ENCODE data around the gene MAD2L1BP. TPM values are rescaled to one million over a fixed set of nuclear protein-coding genes. Genes with fewer than 3 reads are reported as not detected.
"Not testable (repeated sequence)": the region's sequence is repeated elsewhere in the genome, so short reads cannot be mapped to it uniquely, and the experiment has no call there.

MAD2L1BP gene
- total RNA-seq, 2 experiments from 2014 or later = 19.8 to 22.7 TPM

- peak; percentile 66 for DNase-seq
- Mint-ChIP-seq H3K27me3 (ENCODE audit: low read depth) (no peaks in the 10 kb centered on the region), H3K27ac (peak overlapping the region; percentile 99), H3K36me3 (ENCODE audit: low read depth) (peaks cover 15% of the 10 kb centered on the region), H3K9me3 (no peaks in the 10 kb centered on the region), H3K4me3 (peak overlapping the region; percentile 98), H3K4me1 (ENCODE audit: low read depth) (peaks cover 32% of the 10 kb centered on the region)
- CTCF ChIA-PET = interaction anchor here (1.3 kb wide), 1 partner anchor 20 kb away, joined by 8 read pairs; no protein-coding TSS in a partner anchor
- intact Hi-C loops (cut with micrococcal nuclease) = loop anchor here (1.0 to 5.0 kb wide), 11 partner anchors 17 to 618 kb away; partner anchors contain the start of genes ABCC10, KLC4, MRPL14 and MRPL2
Observed at GRCh38 chr6:43628393-43629103, 7.1 kb upstream of the MAD2L1BP start.

DNA sequence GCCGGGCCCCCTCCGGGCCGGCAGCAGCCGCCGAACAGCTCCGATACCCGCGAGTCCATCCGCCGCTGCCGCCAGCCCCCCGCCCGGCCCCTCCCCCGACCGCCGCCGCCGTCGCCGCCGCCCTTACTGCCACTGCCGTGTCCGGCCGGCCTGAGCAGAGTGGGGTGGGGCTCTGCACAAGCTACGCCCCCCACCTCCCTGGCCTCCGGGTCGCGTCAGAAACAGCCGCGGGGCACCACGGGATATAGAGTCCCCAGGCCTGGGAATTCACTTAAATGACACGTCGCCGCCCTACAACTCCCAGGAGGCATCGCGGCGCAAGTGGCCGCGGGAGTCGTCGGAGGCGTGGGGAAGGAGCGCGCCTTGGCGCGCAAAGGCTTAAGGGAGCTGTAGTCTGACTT is 6.5 kb upstream of the MAD2L1BP start, which contains the start of gene GTPBP2:
Gene GTPBP2, minus strand, starts transcription at position 161 of the 401 bp plus-strand sequence. Its CDS starts 102 bp downstream, at position 59.
- H3K36me3 Mint-ChIP-seq (ENCODE audit: low read depth) = peaks cover 15% of the 10 kb centered on the region
- peaks cover 32% of the 10 kb centered on the region for H3K4me1 Mint-ChIP-seq (ENCODE audit: low read depth)
- peak within 1 kb of the TSS; percentile 99 for H3K27ac Mint-ChIP-seq
- H3K9me3 Mint-ChIP-seq = no peaks in the 10 kb centered on the region
- H3K27me3 Mint-ChIP-seq (ENCODE audit: low read depth) = no peaks in the 10 kb centered on the region
- peak; percentile 99 for DNase-seq
- intact Hi-C loops (cut with micrococcal nuclease) = loop anchor here (1.0 to 5.0 kb wide), 11 partner anchors 16 to 617 kb away; partner anchors contain the start of genes ABCC10, KLC4, MRPL14 and MRPL2
- H3K4me3 Mint-ChIP-seq = peak within 1 kb of the TSS; percentile 98
- CTCF ChIA-PET = interaction anchor here (0.8 to 1.6 kb wide), 3 partner anchors 20 to 449 kb away, joined by 3 to 8 read pairs (median 4); no protein-coding TSS in a partner anchor

- H3K27ac Mint-ChIP-seq = peak overlapping the region; percentile 99
- H3K4me3 Mint-ChIP-seq = peak overlapping the region; percentile 98
- H3K4me1 Mint-ChIP-seq (ENCODE audit: low read depth) = peaks cover 33% of the 10 kb centered on the region
- intact Hi-C loops (cut with micrococcal nuclease) = loop anchor here (1.0 to 5.0 kb wide), 12 partner anchors 16 to 617 kb away; partner anchors contain the start of genes ABCC10, KLC4, MRPL14 and MRPL2
- H3K36me3 Mint-ChIP-seq (ENCODE audit: low read depth) = peaks cover 15% of the 10 kb centered on the region
- no peaks in the 10 kb centered on the region for H3K9me3 Mint-ChIP-seq
- CTCF ChIA-PET = interaction anchor here (0.8 to 1.6 kb wide), 3 partner anchors 21 to 449 kb away, joined by 3 to 8 read pairs (median 4); no protein-coding TSS in a partner anchor
- peak; percentile 98 for DNase-seq
- no peaks in the 10 kb centered on the region for H3K27me3 Mint-ChIP-seq (ENCODE audit: low read depth)
Observed at GRCh38 chr6:43629505-43630300, 5.9 kb upstream of the MAD2L1BP start.

- DNase-seq = no peak
- H3K4me1 Mint-ChIP-seq (ENCODE audit: low read depth) = peaks cover 40% of the 10 kb centered on the region
- H3K9me3 Mint-ChIP-seq = no peaks in the 10 kb centered on the region
- H3K4me3 Mint-ChIP-seq = peak overlapping the region; percentile 53
- H3K27ac Mint-ChIP-seq = peak overlapping the region; percentile 99
- H3K36me3 Mint-ChIP-seq (ENCODE audit: low read depth) = peaks cover 6% of the 10 kb centered on the region
- H3K27me3 Mint-ChIP-seq (ENCODE audit: low read depth) = no peaks in the 10 kb centered on the region
- intact Hi-C loops (cut with micrococcal nuclease) = loop anchor here (1.0 kb wide), 1 partner anchor 94 kb away; no protein-coding TSS in a partner anchor
- CTCF ChIA-PET = no interaction called here
Observed at GRCh38 chr6:43630980-43631619, 4.5 kb upstream of the MAD2L1BP start.

GRCh38 chr6:43633002-43633401 is 2.6 kb upstream of the MAD2L1BP start:
- H3K27me3 Mint-ChIP-seq (ENCODE audit: low read depth); H3K9me3 Mint-ChIP-seq; intact Hi-C loops (cut with micrococcal nuclease); DNase-seq; CTCF ChIA-PET; H3K4me3 Mint-ChIP-seq; H3K27ac Mint-ChIP-seq: not testable (repeated sequence)
- peaks cover 12% of the 10 kb centered on the region for H3K36me3 Mint-ChIP-seq (ENCODE audit: low read depth)
- H3K4me1 Mint-ChIP-seq (ENCODE audit: low read depth) = peaks cover 38% of the 10 kb centered on the region

GRCh38 chr6:43634702-43635303 is 837 bp upstream of the MAD2L1BP start:
- CTCF ChIA-PET = interaction anchor here (1.7 kb wide), 1 partner anchor 33 kb away, joined by 6 read pairs; no protein-coding TSS in a partner anchor
- intact Hi-C loops (cut with micrococcal nuclease) = loop anchor here (1.0 to 5.0 kb wide), 4 partner anchors 10 to 367 kb away; partner anchors contain the start of genes MRPS18A and RSPH9
- no peak for DNase-seq

DNA sequence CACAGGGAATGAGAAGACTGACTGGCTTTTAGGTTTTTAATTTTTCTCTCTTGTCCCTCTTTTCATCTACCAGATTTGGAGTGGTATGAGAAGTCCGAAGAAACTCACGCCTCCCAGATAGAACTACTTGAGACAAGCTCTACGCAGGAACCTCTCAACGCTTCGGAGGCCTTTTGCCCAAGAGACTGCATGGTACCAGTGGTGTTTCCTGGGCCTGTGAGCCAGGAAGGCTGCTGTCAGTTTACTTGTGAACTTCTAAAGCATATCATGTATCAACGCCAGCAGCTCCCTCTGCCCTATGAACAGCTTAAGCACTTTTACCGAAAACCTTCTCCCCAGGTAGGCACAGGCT is 644 bp downstream of the MAD2L1BP start:
- no peaks in the 10 kb centered on the region for H3K27me3 Mint-ChIP-seq (ENCODE audit: low read depth)

More at GRCh38 chr6:43634702-43635303, 837 bp upstream of the MAD2L1BP start:
- Mint-ChIP-seq H3K4me1 (ENCODE audit: low read depth) (peaks cover 46% of the 10 kb centered on the region), H3K36me3 (ENCODE audit: low read depth) (peaks cover 18% of the 10 kb centered on the region), H3K27ac (peak overlapping the region; percentile 95), H3K27me3 (ENCODE audit: low read depth) (no peaks in the 10 kb centered on the region), H3K4me3 (peak overlapping the region; percentile 91), H3K9me3 (no peaks in the 10 kb centered on the region)

GRCh38 chr6:43639984-43640800 is 4.6 kb downstream of the MAD2L1BP start:
- peak overlapping the region; percentile 6 for H3K27ac Mint-ChIP-seq
- H3K27me3 Mint-ChIP-seq (ENCODE audit: low read depth) = no peaks in the 10 kb centered on the region
- intact Hi-C loops (cut with micrococcal nuclease) = loop anchor here (5.0 kb wide), 1 partner anchor 258 kb away; no protein-coding TSS in a partner anchor
- DNase-seq = no peak
- H3K4me3 Mint-ChIP-seq = no peak overlapping the region
- peaks cover 42% of the 10 kb centered on the region for H3K4me1 Mint-ChIP-seq (ENCODE audit: low read depth)
- CTCF ChIA-PET = interaction anchor here (0.6 kb wide), 1 partner anchor 112 kb away, joined by 3 read pairs; no protein-coding TSS in a partner anchor
- H3K9me3 Mint-ChIP-seq = no peaks in the 10 kb centered on the region
- H3K36me3 Mint-ChIP-seq (ENCODE audit: low read depth) = peaks cover 27% of the 10 kb centered on the region

More for the DNA sequence above, 644 bp downstream of the MAD2L1BP start:
- H3K9me3 Mint-ChIP-seq = no peaks in the 10 kb centered on the region
- H3K4me3 Mint-ChIP-seq = peak overlapping the region; percentile 91
- intact Hi-C loops (cut with micrococcal nuclease) = loop anchor here (5.0 kb wide), 1 partner anchor 254 kb away; no protein-coding TSS in a partner anchor
- CTCF ChIA-PET = interaction anchor here (1.4 to 1.7 kb wide), 3 partner anchors 32 to 442 kb away, joined by 3 to 6 read pairs (median 5); no protein-coding TSS in a partner anchor
- peak overlapping the region; percentile 95 for H3K27ac Mint-ChIP-seq
- DNase-seq = peak; percentile 26
- peaks cover 24% of the 10 kb centered on the region for H3K36me3 Mint-ChIP-seq (ENCODE audit: low read depth)
- peaks cover 45% of the 10 kb centered on the region for H3K4me1 Mint-ChIP-seq (ENCODE audit: low read depth)

DNA sequence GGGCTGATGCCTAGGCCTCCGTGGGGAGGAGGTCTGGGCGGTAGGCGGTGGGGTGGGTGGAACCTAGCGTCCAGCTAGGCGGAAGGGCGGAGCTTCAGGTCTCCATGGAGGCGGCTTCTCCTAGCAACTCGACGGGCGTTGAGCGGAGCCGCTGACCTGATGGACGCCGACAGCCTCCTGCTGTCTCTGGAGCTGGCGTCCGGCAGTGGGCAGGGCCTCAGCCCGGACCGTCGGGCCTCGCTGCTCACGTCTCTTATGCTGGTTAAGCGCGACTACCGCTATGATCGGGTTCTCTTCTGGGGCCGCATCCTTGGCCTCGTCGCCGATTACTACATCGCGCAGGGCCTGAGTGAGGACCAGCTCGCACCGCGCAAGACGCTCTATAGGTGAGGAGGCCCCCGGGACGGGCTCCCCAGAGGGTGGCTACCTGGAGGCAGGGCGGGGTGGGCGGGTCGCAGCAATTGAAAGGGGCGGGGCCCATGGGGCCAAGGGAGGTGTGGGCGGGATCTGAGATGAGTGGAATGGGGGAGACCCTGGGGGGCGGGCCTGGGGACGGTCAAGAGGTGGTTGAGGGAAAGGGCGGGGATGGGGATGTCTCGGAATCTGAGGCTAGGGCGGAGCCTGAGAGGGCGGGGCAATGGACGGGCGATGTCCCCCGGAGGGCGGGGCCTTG is 9.4 kb downstream of the MAD2L1BP start, which contains the start of gene RSPH9:
Gene RSPH9, plus strand, starts transcription at position 97 of the 673 bp plus-strand sequence. Its CDS starts 63 bp downstream, at position 160.
- peaks cover 11% of the 10 kb centered on the region for H3K4me1 Mint-ChIP-seq (ENCODE audit: low read depth)
- peaks cover 6% of the 10 kb centered on the region for H3K36me3 Mint-ChIP-seq (ENCODE audit: low read depth)
- peak; percentile 82 for DNase-seq
- H3K27ac Mint-ChIP-seq = no peak within 1 kb of the TSS
- peak within 1 kb of the TSS; percentile 75 for H3K4me3 Mint-ChIP-seq
- H3K9me3 Mint-ChIP-seq = no peaks in the 10 kb centered on the region
- H3K27me3 Mint-ChIP-seq (ENCODE audit: low read depth) = no peaks in the 10 kb centered on the region
- CTCF ChIA-PET = interaction anchor here (0.8 to 0.9 kb wide), 2 partner anchors 9 to 23 kb away, joined by 3 read pairs; partner anchors contain the start of gene MAD2L1BP
- intact Hi-C loops (cut with micrococcal nuclease) = loop anchor here (1.0 kb wide), 2 partner anchors 10 to 16 kb away; partner anchors contain the start of genes GTPBP2 and MAD2L1BP

DNA sequence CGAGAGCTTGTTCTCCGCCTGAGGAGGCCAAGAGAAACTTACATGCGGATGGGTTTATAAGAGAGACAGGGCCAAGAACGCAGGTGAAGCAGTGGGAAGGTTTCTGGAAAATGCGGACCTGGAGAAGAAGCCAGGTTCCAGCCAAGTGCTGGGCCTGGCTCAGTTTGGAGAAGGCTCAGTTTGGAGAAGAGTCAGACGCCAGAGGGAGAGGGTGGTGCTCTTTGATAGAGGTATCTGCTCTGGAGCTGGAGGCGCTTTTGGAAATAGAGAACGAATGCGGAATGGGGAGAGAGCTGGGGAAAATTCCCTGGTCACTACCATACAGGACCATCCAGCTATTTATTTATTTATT is 9.9 kb downstream of the MAD2L1BP start:
- CTCF ChIA-PET = interaction anchor here (0.8 to 0.9 kb wide), 2 partner anchors 10 to 22 kb away, joined by 3 read pairs; partner anchors contain the start of gene MAD2L1BP
- Mint-ChIP-seq H3K27me3 (ENCODE audit: low read depth) (no peaks in the 10 kb centered on the region), H3K27ac (no peak overlapping the region), H3K4me1 (ENCODE audit: low read depth) (peaks cover 7% of the 10 kb centered on the region), H3K4me3 (peak overlapping the region; percentile 75), H3K36me3 (ENCODE audit: low read depth) (peaks cover 5% of the 10 kb centered on the region), H3K9me3 (no peaks in the 10 kb centered on the region)
- intact Hi-C loops (cut with micrococcal nuclease) = loop anchor here (1.0 kb wide), 2 partner anchors 10 to 16 kb away; partner anchors contain the start of genes GTPBP2 and MAD2L1BP
- DNase-seq = no peak
